GM20000 (cell line): Measurements from ENCODE around the gene DACT2.

Experiments
- DNase-seq: peaks from one replicate; pipeline ENCODE4 v3.0.0; 2012; ENCODE audit warnings: low spot score
- CTCF ChIP-seq: IDR thresholded peaks from 2 replicates; pipeline ENCODE4 v1.5.1; 2012; ENCODE audit warnings: mild to moderate bottlenecking, control low read depth; ENCODE audit errors: extremely low read depth, missing control alignments

Gene DACT2

GRCh38 chr6:168265827-168266815 is 53.5 kb downstream of the DACT2 start:
- no peak for DNase-seq
- TF ChIP-seq CTCF: no peak

- DNase-seq: no peak
- TF ChIP-seq CTCF: no peak
Observed at GRCh38 chr6:168265394-168265793, 54.2 kb downstream of the DACT2 start.

GRCh38 chr6:168264593-168265335 is 54.8 kb downstream of the DACT2 start:
- TF ChIP-seq CTCF: no peak

GRCh38 chr6:168263351-168263905 is 56.1 kb downstream of the DACT2 start:
- TF ChIP-seq CTCF: no peak
- DNase-seq: no peak

More at GRCh38 chr6:168264593-168265335, 54.8 kb downstream of the DACT2 start:
- DNase-seq: no peak

GRCh38 chr6:168261234-168261633 is 58.3 kb downstream of the DACT2 start:
- DNase-seq: no peak
- TF ChIP-seq CTCF: no peak

- DNase-seq: no peak
- no peak for TF ChIP-seq CTCF
Observed at GRCh38 chr6:168260420-168260987, 59.1 kb downstream of the DACT2 start.
